NCI-H345 treated with DMSO at 0.1 percent for 48 hours (cell line): Measurements from ENCODE around the gene LELP1.
"Not testable (repeated sequence)": the region's sequence is repeated elsewhere in the genome, so short reads cannot be mapped to it uniquely, and the experiment has no call there.

Experiments
- DNase-seq: peaks from one replicate; lab custom pipeline; 2025; ENCODE audit not compliant: unreplicated experiment; lab: John Stamatoyannopoulos, UW

LELP1 gene

GRCh38 chr1:153228491-153228890 lies 25.3 kb downstream of the LELP1 start:
- no peak for DNase-seq

GRCh38 chr1:153229076-153229829 lies 26.0 kb downstream of the LELP1 start:
- not testable (repeated sequence) for DNase-seq

- no peak for DNase-seq
These were observed 28.1 kb downstream of the LELP1 start for GRCh38 chr1:153231363-153231762.

GRCh38 chr1:153231785-153232184 lies 28.6 kb downstream of the LELP1 start:
- no peak for DNase-seq

GRCh38 chr1:153232553-153232952 lies 29.3 kb downstream of the LELP1 start:
- DNase-seq, result no peak

GRCh38 chr1:153233448-153233847 lies 30.2 kb downstream of the LELP1 start:
- DNase-seq, result no peak

GRCh38 chr1:153238527-153238926 lies 35.3 kb downstream of the LELP1 start:
- no peak for DNase-seq

GRCh38 chr1:153242160-153242559 lies 38.9 kb downstream of the LELP1 start:
- no peak for DNase-seq

GRCh38 chr1:153245466-153245865 lies 42.2 kb downstream of the LELP1 start:
- DNase-seq, result no peak

GRCh38 chr1:153246018-153246417 lies 42.8 kb downstream of the LELP1 start:
- DNase-seq, result no peak

GRCh38 chr1:153246825-153247224 lies 43.6 kb downstream of the LELP1 start:
- no peak for DNase-seq

- no peak for DNase-seq
These were observed 45.1 kb downstream of the LELP1 start for GRCh38 chr1:153248176-153248879.

- no peak for DNase-seq
These were observed 46.9 kb downstream of the LELP1 start for GRCh38 chr1:153250166-153250565.

GRCh38 chr1:153251087-153251486 lies 47.9 kb downstream of the LELP1 start:
- DNase-seq, result no peak

- no peak for DNase-seq
These were observed 48.3 kb downstream of the LELP1 start for GRCh38 chr1:153251562-153251961.

GRCh38 chr1:153251988-153252387 lies 48.8 kb downstream of the LELP1 start:
- no peak for DNase-seq

- no peak for DNase-seq
These were observed 49.8 kb downstream of the LELP1 start for GRCh38 chr1:153253076-153253475.

GRCh38 chr1:153253693-153254092 lies 50.5 kb downstream of the LELP1 start:
- no peak for DNase-seq
